Lower lobe of right lung (tissue), 2 donors: ENCODE results near the gene SNX1. TPM values are rescaled to one million over a fixed set of nuclear protein-coding genes. Genes with fewer than 3 reads are reported as not detected.

ENCODE experiments used
- ATAC-seq, 2 donors: fragments of 200-7000 bp; cut with Tn5 transposase; one replicate each; pipeline ENCODE4 v1.9.1; 2020 to 2022; ENCODE audit warnings: mild to moderate bottlenecking in 2 of 2, moderate library complexity in 2 of 2
- DNase-seq: peaks from one replicate; pipeline ENCODE4 v3.0.0-alpha.2; 2020
- H3K27ac ChIP-seq: fragments of 200-600 bp; one replicate; pipeline ENCODE4 v1.8.0; 2022
- H3K27me3 ChIP-seq: fragments of 200-600 bp; one replicate; pipeline ENCODE4 v1.8.0; 2022; ENCODE audit warnings: low read depth
- H3K36me3 ChIP-seq: fragments of 200-600 bp; one replicate; pipeline ENCODE4 v1.8.0; 2022; ENCODE audit warnings: mild to moderate bottlenecking
- H3K4me1 ChIP-seq: fragments of 200-600 bp; one replicate; pipeline ENCODE4 v1.8.0; 2022
- H3K4me3 ChIP-seq: fragments of 200-600 bp; one replicate; pipeline ENCODE4 v1.8.0; 2022; ENCODE audit warnings: mild to moderate bottlenecking
- H3K9me3 ChIP-seq: fragments of 200-600 bp; one replicate; pipeline ENCODE4 v1.8.0; 2022
- CTCF ChIP-seq: fragments of 200-600 bp; IDR thresholded peaks from one replicate; pipeline ENCODE4 v1.8.0; 2022; ENCODE audit warnings: antibody characterized with exemption, mild to moderate bottlenecking
- intact Hi-C: fragments of 100-400 bp; cut with DNase I; formaldehyde crosslinking; loops from one replicate; pipeline ENCODE4 v1.11.0; 2022
- total RNA-seq: library from RNA; stranded (reverse); fragmentation: NEBNext Ultra II Directional; extraction: Animal tissue kit (Norgen Biotek cat#: 25700); gene quantifications from one replicate; pipeline ENCODE4 v1.2.1, GENCODE V29; 2021
- donor health status: DM: no; HTN: yes; CAD: no; lungs with severe emphysema.

Gene SNX1
- total RNA-seq, 1 donor from 2014 or later: 157 TPM

- Histone ChIP-seq H3K36me3 (peaks cover 28% of the 10 kb centered on the region), H3K9me3 (no peaks in the 10 kb centered on the region), H3K27me3 (no peaks in the 10 kb centered on the region), H3K4me3 (peak overlapping the region; percentile 95), H3K27ac (peak overlapping the region; percentile 88), H3K4me1 (peaks cover 46% of the 10 kb centered on the region)
- intact Hi-C loops: no loop called here
- ATAC-seq (peak; percentile 37 to 39), DNase-seq (peak; percentile 75)
- no peak for TF ChIP-seq CTCF
These were observed 68.0 kb downstream of the SNX1 start for GRCh38 chr15:64163659-64164362.

DNA sequence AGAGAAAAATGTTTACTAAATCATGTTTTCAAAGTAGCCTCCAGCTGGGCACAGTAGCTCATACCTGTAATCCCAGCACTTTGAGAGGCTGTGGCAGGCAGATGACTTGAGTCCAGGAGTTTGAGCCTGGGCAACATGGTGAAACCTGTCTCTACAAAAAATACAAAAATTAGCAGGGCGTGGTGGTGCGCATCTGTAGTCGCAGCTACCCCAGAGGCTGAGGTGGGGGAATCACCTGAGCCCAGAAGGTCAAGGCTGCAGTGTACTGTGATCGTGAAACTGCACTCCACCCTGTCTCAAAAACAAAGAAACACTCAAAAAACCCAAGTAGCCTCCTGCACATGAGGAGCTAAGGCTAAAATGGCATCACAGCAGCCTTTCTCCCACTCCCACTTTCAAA, 68.7 kb downstream of the SNX1 start:
- peak overlapping the region; percentile 88 for H3K27ac ChIP-seq
- H3K27me3 ChIP-seq: no peaks in the 10 kb centered on the region
- DNase-seq (no peak), ATAC-seq (no peak)
- intact Hi-C loops: no loop called here
- peaks cover 40% of the 10 kb centered on the region for H3K4me1 ChIP-seq
- H3K9me3 ChIP-seq: no peaks in the 10 kb centered on the region
- no peak for TF ChIP-seq CTCF
- H3K36me3 ChIP-seq: peaks cover 22% of the 10 kb centered on the region
- no peak overlapping the region for H3K4me3 ChIP-seq

- H3K9me3 ChIP-seq: no peaks in the 10 kb centered on the region
- no peak for ATAC-seq
- no peak for TF ChIP-seq CTCF
- no peaks in the 10 kb centered on the region for H3K27me3 ChIP-seq
- H3K27ac ChIP-seq: no peak overlapping the region
- intact Hi-C loops: no loop called here
- no peak for DNase-seq
- peaks cover 13% of the 10 kb centered on the region for H3K36me3 ChIP-seq
- no peak overlapping the region for H3K4me3 ChIP-seq
- H3K4me1 ChIP-seq: peaks cover 21% of the 10 kb centered on the region
These were observed 70.5 kb downstream of the SNX1 start for GRCh38 chr15:64166102-64166890.

- no peak for TF ChIP-seq CTCF
- Histone ChIP-seq H3K36me3 (peaks cover 68% of the 10 kb centered on the region), H3K27me3 (no peaks in the 10 kb centered on the region), H3K9me3 (no peaks in the 10 kb centered on the region), H3K27ac (no peak overlapping the region), H3K4me1 (no peaks in the 10 kb centered on the region), H3K4me3 (no peak overlapping the region)
- intact Hi-C loops: no loop called here
- DNase-seq (no peak), ATAC-seq (no peak)
These were observed 84.5 kb downstream of the SNX1 start for GRCh38 chr15:64180235-64180824.

GRCh38 chr15:64182859-64183370, 87.1 kb downstream of the SNX1 start:
- no peak overlapping the region for H3K27ac ChIP-seq
- intact Hi-C loops: no loop called here
- H3K9me3 ChIP-seq: no peaks in the 10 kb centered on the region
- H3K4me3 ChIP-seq: no peak overlapping the region
- DNase-seq: no peak
- H3K36me3 ChIP-seq: peaks cover 61% of the 10 kb centered on the region
- H3K27me3 ChIP-seq: no peaks in the 10 kb centered on the region
- TF ChIP-seq CTCF: no peak
- no peak for ATAC-seq
- no peaks in the 10 kb centered on the region for H3K4me1 ChIP-seq
